Bronchial epithelial cell (primary cell): ENCODE measurements around the gene GLE1. TPM values are rescaled to one million over a fixed set of nuclear protein-coding genes. Genes with fewer than 3 reads are reported as not detected.

Source experiments
- DNase-seq: peaks from one replicate; pipeline ENCODE4 v3.0.0-alpha.2; 2010; ENCODE audit warnings: low read depth
- FAIRE-seq: peaks from 2 replicates; lab custom pipeline; 2011; peaks lifted over from hg19 to GRCh38; lab: Jason Lieb, UNC
- H3K27me3 ChIP-seq: 2 replicates; pipeline ENCODE4 v1.5.1; 2011; ENCODE audit warnings: low read length; ENCODE audit not compliant: control insufficient read depth, insufficient read depth
- H3K36me3 ChIP-seq: 2 replicates; pipeline ENCODE4 v1.5.1; 2011; ENCODE audit warnings: low read length; ENCODE audit not compliant: control insufficient read depth, insufficient read depth
- H3K4me3 ChIP-seq: 2 replicates; pipeline ENCODE4 v1.5.1; 2011; ENCODE audit warnings: mild to moderate bottlenecking, low read depth, low read length, control low read depth
- CTCF ChIP-seq: IDR thresholded peaks from 2 replicates; pipeline ENCODE4 v1.5.1; 2011; ENCODE audit warnings: mild to moderate bottlenecking, moderate library complexity, low read length, control low read depth, inconsistent platforms; ENCODE audit not compliant: insufficient read depth, severe bottlenecking
- total RNA-seq: library from RNA; depleted of rRNA; stranded (reverse); fragments of >200 nt; gene quantifications from 2 replicates; pipeline ENCODE4 v1.2.1, GENCODE V29; 2014

Gene GLE1
- total RNA-seq, 1 donor from 2014 or later: 27.1 TPM

DNA sequence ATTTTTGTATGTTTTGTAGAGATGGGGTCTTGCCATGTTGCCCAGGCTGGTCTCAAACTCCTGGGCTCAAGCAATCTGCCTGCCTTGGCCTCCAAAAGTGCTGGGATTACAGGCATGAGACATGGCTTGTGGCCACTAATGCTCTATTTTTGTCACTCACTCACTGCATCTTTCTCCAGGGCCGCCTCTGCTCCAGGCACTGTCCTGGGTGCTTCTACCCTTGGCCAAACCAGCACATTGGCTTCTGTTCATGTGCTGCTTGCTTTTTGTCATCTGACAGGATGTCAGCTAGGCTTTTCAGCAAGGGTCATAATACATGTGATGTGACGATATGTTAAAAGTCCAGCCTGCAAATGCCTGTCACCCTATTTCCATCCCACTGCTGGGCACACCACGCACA is 45.5 kb upstream of the GLE1 start:
- FAIRE-seq (no peak), DNase-seq (no peak)
- no peak overlapping the region for H3K4me3 ChIP-seq
- no peaks in the 10 kb centered on the region for H3K27me3 ChIP-seq
- H3K36me3 ChIP-seq: peaks cover 7% of the 10 kb centered on the region
- TF ChIP-seq CTCF: no peak

DNA sequence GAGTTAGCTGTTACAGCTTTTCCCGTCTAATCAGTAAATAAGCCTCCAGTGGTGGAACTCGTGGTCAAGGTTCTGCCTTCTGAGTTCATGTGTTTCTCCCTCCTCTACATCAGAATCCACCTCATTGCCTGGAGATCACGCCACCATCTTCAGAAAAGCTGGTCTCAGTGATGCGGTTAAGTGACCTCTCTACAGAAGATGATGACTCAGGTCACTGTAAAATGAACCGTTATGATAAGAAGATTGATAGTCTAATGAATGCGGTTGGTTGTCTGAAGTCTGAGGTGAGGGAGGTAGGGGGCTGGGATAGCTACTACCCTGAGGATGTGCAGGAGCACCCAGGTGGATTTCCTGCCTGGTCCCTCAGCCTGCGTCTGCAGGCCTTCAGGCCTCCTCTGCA is 35.4 kb upstream of the GLE1 start:
- TF ChIP-seq CTCF: no peak
- Histone ChIP-seq H3K27me3 (no peaks in the 10 kb centered on the region), H3K36me3 (peaks cover 5% of the 10 kb centered on the region), H3K4me3 (no peak overlapping the region)
- FAIRE-seq (peak; percentile 70), DNase-seq (no peak)

GRCh38 chr9:128470560-128470959 is 34.0 kb upstream of the GLE1 start:
- H3K36me3 ChIP-seq: peaks cover 4% of the 10 kb centered on the region
- TF ChIP-seq CTCF: no peak
- no peaks in the 10 kb centered on the region for H3K27me3 ChIP-seq
- DNase-seq (no peak), FAIRE-seq (no peak)
- H3K4me3 ChIP-seq: no peak overlapping the region

DNA sequence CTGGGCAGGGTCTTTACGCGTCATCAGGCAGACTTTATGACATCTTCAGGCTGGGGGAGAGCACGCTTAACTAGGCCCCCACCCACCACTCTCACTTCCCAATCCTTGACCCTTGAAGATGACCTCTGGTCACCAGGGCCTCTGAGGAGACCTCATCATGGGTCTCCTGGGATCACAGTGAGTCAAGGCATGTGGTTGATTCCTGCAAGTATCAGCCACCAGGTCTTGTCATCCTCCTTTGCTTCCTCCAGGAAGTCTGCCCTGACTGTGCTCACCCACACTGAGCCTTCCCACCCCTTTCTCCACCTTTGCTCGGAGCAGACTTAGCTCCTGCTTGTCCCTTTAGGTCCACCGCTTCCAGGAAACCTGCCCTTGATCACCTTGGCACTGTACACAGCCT is 31.4 kb upstream of the GLE1 start:
- H3K27me3 ChIP-seq: no peaks in the 10 kb centered on the region
- FAIRE-seq (no peak), DNase-seq (no peak)
- no peak overlapping the region for H3K4me3 ChIP-seq
- TF ChIP-seq CTCF: no peak
- H3K36me3 ChIP-seq: peaks cover 4% of the 10 kb centered on the region

GRCh38 chr9:128475867-128476266 is 28.7 kb upstream of the GLE1 start:
- no peak for TF ChIP-seq CTCF
- no peaks in the 10 kb centered on the region for H3K27me3 ChIP-seq
- FAIRE-seq (no peak), DNase-seq (no peak)
- peaks cover 1% of the 10 kb centered on the region for H3K36me3 ChIP-seq
- no peak overlapping the region for H3K4me3 ChIP-seq

DNA sequence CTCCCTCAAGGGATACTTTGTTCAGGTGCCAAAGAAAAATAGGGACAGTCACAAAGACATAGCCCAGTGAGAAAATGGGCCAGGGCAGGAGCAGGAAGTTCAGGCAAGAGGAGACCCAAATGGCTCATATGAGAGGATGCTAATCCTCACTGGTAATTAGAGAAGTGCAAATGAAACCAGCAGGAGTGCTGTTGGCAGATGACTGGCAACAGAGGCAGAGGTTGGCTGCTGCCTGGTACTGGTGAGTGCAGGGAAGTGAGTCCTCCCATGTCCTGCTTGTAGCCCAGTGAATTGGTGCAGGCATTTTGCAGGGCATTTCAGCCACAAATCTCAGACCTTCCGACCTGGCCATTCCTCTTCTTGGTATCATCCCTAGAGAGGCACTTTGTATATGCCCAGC is 25.3 kb upstream of the GLE1 start:
- no peak for FAIRE-seq
- Histone ChIP-seq H3K4me3 (no peak overlapping the region), H3K27me3 (no peaks in the 10 kb centered on the region), H3K36me3 (peaks cover 10% of the 10 kb centered on the region)
- no peak for TF ChIP-seq CTCF
- no peak for DNase-seq
